Natural killer cell (primary cell): ENCODE data around the gene ANKRD36B. TPM values are rescaled to one million over a fixed set of nuclear protein-coding genes. Genes with fewer than 3 reads are reported as not detected.
"Not testable (repeated sequence)": the region's sequence is repeated elsewhere in the genome, so short reads cannot be mapped to it uniquely, and the experiment has no call there.

ENCODE experiments used
- ATAC-seq, 3 donors: fragments of 150-1000 bp in 2 of 3; fragments of 200-7000 bp in 1 of 3; cut with Tn5 transposase; 1 replicate in 1 of 3; 2 replicates in 2 of 3; pipeline ENCODE4 v1.10.0; 2021; ENCODE audit warnings: mild to moderate bottlenecking in 2 of 3, moderate library complexity in 2 of 3
- DNase-seq, 2 donors: peaks; one replicate each; pipeline versions ENCODE4 v3.0.0 to v3.0.0-alpha.2; 2013 to 2021; ENCODE audit warnings: mixed read lengths in 1 of 2
- H3K27ac ChIP-seq: one replicate; pipeline ENCODE4 v1.5.1; 2013; ENCODE audit warnings: mild to moderate bottlenecking, low read length
- H3K27me3 ChIP-seq: one replicate; pipeline ENCODE4 v1.6.1; 2013; ENCODE audit warnings: low read length; ENCODE audit not compliant: control insufficient read depth, insufficient read depth
- H3K36me3 ChIP-seq: one replicate; pipeline ENCODE4 v1.6.1; 2013; ENCODE audit warnings: low read length; ENCODE audit not compliant: control insufficient read depth, insufficient read depth
- H3K4me1 ChIP-seq: one replicate; pipeline ENCODE4 v1.6.1; 2013; ENCODE audit warnings: low read length; ENCODE audit not compliant: control insufficient read depth, insufficient read depth
- H3K4me3 ChIP-seq: one replicate; pipeline ENCODE4 v1.5.1; 2013; ENCODE audit warnings: low read length
- H3K9me3 ChIP-seq: one replicate; pipeline ENCODE4 v1.6.1; 2013; ENCODE audit warnings: low read length; ENCODE audit not compliant: control insufficient read depth, insufficient read depth
- H3K27ac Mint-ChIP-seq, 2 donors: one replicate each; pipeline ENCODE4 v1.8.0; 2022; ENCODE audit warnings: mild to moderate bottlenecking in 2 of 2, mixed read lengths in 2 of 2, moderate library complexity in 1 of 2
- H3K27me3 Mint-ChIP-seq, 2 donors: one replicate each; pipeline ENCODE4 v1.8.0; 2022; ENCODE audit warnings: low read depth in 2 of 2, mixed read lengths in 2 of 2
- H3K36me3 Mint-ChIP-seq: one replicate; pipeline ENCODE4 v1.8.0; 2022; ENCODE audit warnings: mixed read lengths
- H3K4me1 Mint-ChIP-seq, 2 donors: one replicate each; pipeline ENCODE4 v1.8.0; 2022; ENCODE audit warnings: mixed read lengths in 2 of 2
- H3K4me3 Mint-ChIP-seq: one replicate; pipeline ENCODE4 v1.8.0; 2022; ENCODE audit warnings: mild to moderate bottlenecking, moderate library complexity, mixed read lengths
- H3K9me3 Mint-ChIP-seq, 2 donors: one replicate each; pipeline ENCODE4 v1.8.0; 2022; ENCODE audit warnings: mixed read lengths in 2 of 2
- WGBS: methylation state at CpG from one replicate; pipeline ENCODE4 v1.1.7; 2013; ENCODE audit warnings: missing lambda C conversion rate; ENCODE audit not compliant: insufficient coverage; 5-methylcytosine and 5-hydroxymethylcytosine counted together
- intact Hi-C: fragments of 100-400 bp; cut with micrococcal nuclease; formaldehyde crosslinking; loops from one replicate; pipeline ENCODE4 v1.14.2; 2022
- total RNA-seq, 4 donors: library from RNA; stranded (reverse); fragments of 120-200 nt in 1 of 4; gene quantifications; one replicate each; pipeline versions ENCODE4 v1.2.3 to v1.2.4, GENCODE V29; 2013 to 2022
- TF ChIP-seq, protein P1 (sequence below): fragments of 200-600 bp; IDR thresholded peaks from one replicate; pipeline ENCODE4 v1.8.0; 2022; ENCODE audit warnings: antibody characterized with exemption

The ANKRD36B gene
- total RNA-seq, 3 donors from 2014 or later (not counting 1 experiment from before 2014, with no cell fraction given) = 57.1 to 76.5 (median 71.8) TPM

- ATAC-seq, H3K27ac Mint-ChIP-seq, H3K27ac ChIP-seq, H3K4me3 ChIP-seq, DNase-seq, H3K9me3 Mint-ChIP-seq, H3K4me1 Mint-ChIP-seq, intact Hi-C loops, H3K4me1 ChIP-seq, H3K9me3 ChIP-seq, H3K4me3 Mint-ChIP-seq, H3K27me3 Mint-ChIP-seq, H3K27me3 ChIP-seq: not testable (repeated sequence)
- peaks cover 23% of the 10 kb centered on the region for H3K36me3 ChIP-seq
- H3K36me3 Mint-ChIP-seq = peaks cover 47% of the 10 kb centered on the region
- 75% methylated on average over 2 of the region's 5 CpGs for WGBS
These were observed 40.6 kb downstream of the ANKRD36B start for GRCh38 chr2:97549058-97549457.

DNA sequence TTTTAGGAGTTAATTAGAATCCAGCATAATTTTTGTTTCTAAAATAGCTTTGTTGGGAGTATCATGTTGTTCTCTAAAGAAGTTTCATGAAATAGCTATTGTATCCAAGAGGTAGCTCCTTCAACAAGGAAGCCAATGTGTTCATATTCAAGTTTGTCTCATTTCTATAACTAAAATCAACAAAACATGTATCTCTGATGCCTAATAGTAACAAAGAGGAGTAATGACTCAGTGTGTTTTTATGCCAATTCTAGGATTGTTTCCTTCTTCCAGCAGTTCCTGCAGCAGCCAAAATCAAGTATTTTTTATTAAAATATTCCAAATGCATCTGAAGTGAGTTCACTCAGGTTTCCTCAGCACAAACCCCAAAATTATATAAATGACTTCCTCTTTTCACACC lies 41.1 kb downstream of the ANKRD36B start:
- H3K4me1 ChIP-seq, H3K9me3 Mint-ChIP-seq, H3K4me1 Mint-ChIP-seq, H3K27me3 ChIP-seq, intact Hi-C loops, ATAC-seq, DNase-seq, H3K4me3 Mint-ChIP-seq, H3K9me3 ChIP-seq, H3K27ac ChIP-seq, H3K4me3 ChIP-seq, H3K27me3 Mint-ChIP-seq, H3K27ac Mint-ChIP-seq: not testable (repeated sequence)
- H3K36me3 ChIP-seq = peaks cover 23% of the 10 kb centered on the region
- peaks cover 47% of the 10 kb centered on the region for H3K36me3 Mint-ChIP-seq

GRCh38 chr2:97546711-97547110 lies 43.0 kb downstream of the ANKRD36B start:
- intact Hi-C loops = no loop called here
- H3K9me3 Mint-ChIP-seq = no peaks in the 10 kb centered on the region
- 100% methylated on average over 1 of the region's 2 CpGs for WGBS

GRCh38 chr2:97544911-97545310 lies 44.8 kb downstream of the ANKRD36B start:
- H3K27ac ChIP-seq, DNase-seq, H3K4me3 Mint-ChIP-seq, H3K9me3 Mint-ChIP-seq, H3K27me3 Mint-ChIP-seq, ATAC-seq, H3K4me3 ChIP-seq, H3K36me3 ChIP-seq, H3K4me1 Mint-ChIP-seq, intact Hi-C loops, H3K27ac Mint-ChIP-seq, H3K4me1 ChIP-seq, H3K9me3 ChIP-seq, H3K27me3 ChIP-seq: not testable (repeated sequence)
- peaks cover 21% of the 10 kb centered on the region for H3K36me3 Mint-ChIP-seq

More at GRCh38 chr2:97546711-97547110, 43.0 kb downstream of the ANKRD36B start:
- H3K36me3 ChIP-seq = peaks cover 13% of the 10 kb centered on the region
- no peaks in the 10 kb centered on the region for H3K9me3 ChIP-seq
- H3K27ac Mint-ChIP-seq = no peak overlapping the region
- no peaks in the 10 kb centered on the region for H3K27me3 Mint-ChIP-seq
- no peaks in the 10 kb centered on the region for H3K4me1 ChIP-seq
- H3K4me3 ChIP-seq = no peak overlapping the region
- ATAC-seq (no peak), DNase-seq (no peak)
- no peak overlapping the region for H3K4me3 Mint-ChIP-seq
- H3K4me1 Mint-ChIP-seq = no peaks in the 10 kb centered on the region
- TF ChIP-seq, protein P1, sequence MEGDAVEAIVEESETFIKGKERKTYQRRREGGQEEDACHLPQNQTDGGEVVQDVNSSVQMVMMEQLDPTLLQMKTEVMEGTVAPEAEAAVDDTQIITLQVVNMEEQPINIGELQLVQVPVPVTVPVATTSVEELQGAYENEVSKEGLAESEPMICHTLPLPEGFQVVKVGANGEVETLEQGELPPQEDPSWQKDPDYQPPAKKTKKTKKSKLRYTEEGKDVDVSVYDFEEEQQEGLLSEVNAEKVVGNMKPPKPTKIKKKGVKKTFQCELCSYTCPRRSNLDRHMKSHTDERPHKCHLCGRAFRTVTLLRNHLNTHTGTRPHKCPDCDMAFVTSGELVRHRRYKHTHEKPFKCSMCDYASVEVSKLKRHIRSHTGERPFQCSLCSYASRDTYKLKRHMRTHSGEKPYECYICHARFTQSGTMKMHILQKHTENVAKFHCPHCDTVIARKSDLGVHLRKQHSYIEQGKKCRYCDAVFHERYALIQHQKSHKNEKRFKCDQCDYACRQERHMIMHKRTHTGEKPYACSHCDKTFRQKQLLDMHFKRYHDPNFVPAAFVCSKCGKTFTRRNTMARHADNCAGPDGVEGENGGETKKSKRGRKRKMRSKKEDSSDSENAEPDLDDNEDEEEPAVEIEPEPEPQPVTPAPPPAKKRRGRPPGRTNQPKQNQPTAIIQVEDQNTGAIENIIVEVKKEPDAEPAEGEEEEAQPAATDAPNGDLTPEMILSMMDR = no peak
- H3K27me3 ChIP-seq = no peaks in the 10 kb centered on the region
- no peak overlapping the region for H3K27ac ChIP-seq
- H3K36me3 Mint-ChIP-seq = peaks cover 33% of the 10 kb centered on the region

- H3K27ac Mint-ChIP-seq, H3K9me3 ChIP-seq, H3K4me1 Mint-ChIP-seq, H3K36me3 Mint-ChIP-seq, H3K36me3 ChIP-seq, H3K27me3 ChIP-seq, H3K27ac ChIP-seq, H3K4me3 ChIP-seq, DNase-seq, H3K9me3 Mint-ChIP-seq, H3K27me3 Mint-ChIP-seq, H3K4me3 Mint-ChIP-seq, H3K4me1 ChIP-seq, ATAC-seq, intact Hi-C loops: not testable (repeated sequence)
- WGBS = 100% methylated on average over 1 of the region's 2 CpGs
These were observed 63.8 kb downstream of the ANKRD36B start for GRCh38 chr2:97525904-97526303.

GRCh38 chr2:97523816-97524215 lies 65.9 kb downstream of the ANKRD36B start:
- H3K9me3 Mint-ChIP-seq, ATAC-seq, H3K27ac Mint-ChIP-seq, H3K36me3 Mint-ChIP-seq, H3K27me3 Mint-ChIP-seq, H3K36me3 ChIP-seq, DNase-seq, intact Hi-C loops, H3K4me3 ChIP-seq, H3K9me3 ChIP-seq, H3K27ac ChIP-seq, H3K4me3 Mint-ChIP-seq, H3K4me1 Mint-ChIP-seq, H3K4me1 ChIP-seq, H3K27me3 ChIP-seq: not testable (repeated sequence)
- WGBS = no CpG with 5 or more reads among the region's 1 CpG

- H3K4me3 ChIP-seq, H3K4me1 Mint-ChIP-seq, H3K9me3 Mint-ChIP-seq, H3K36me3 Mint-ChIP-seq, intact Hi-C loops, H3K36me3 ChIP-seq, H3K4me1 ChIP-seq, DNase-seq, H3K4me3 Mint-ChIP-seq, H3K27me3 ChIP-seq, ATAC-seq, H3K9me3 ChIP-seq, H3K27ac ChIP-seq, H3K27ac Mint-ChIP-seq, H3K27me3 Mint-ChIP-seq: not testable (repeated sequence)
- WGBS = no CpG with 5 or more reads among the region's 2 CpGs
These were observed 66.6 kb downstream of the ANKRD36B start for GRCh38 chr2:97522916-97523555.
